MM.1S (cell line): ENCODE results near the gene AGBL4.

Experiments
- EZH2 ChIP-seq: fragments of 300-600 bp; sonication (generic); optimal IDR thresholded peaks from 2 replicates; pipeline ENCODE3; 2017; ENCODE audit warnings: low read depth, mild to moderate bottlenecking, antibody characterized with exemption, low read length, mixed read lengths
- EZH2phosphoT487 ChIP-seq: fragments of 300-600 bp; sonication (generic); IDR thresholded peaks from 2 replicates; pipeline ENCODE4 v1.6.1; 2018; ENCODE audit warnings: antibody characterized with exemption, low read length
- TF ChIP-seq, protein P1 (sequence below): fragments of 300-600 bp; sonication (generic); IDR thresholded peaks from 2 replicates; pipeline ENCODE4 v1.5.1; 2016; ENCODE audit warnings: antibody characterized with exemption, low read length, mixed read lengths

DNA sequence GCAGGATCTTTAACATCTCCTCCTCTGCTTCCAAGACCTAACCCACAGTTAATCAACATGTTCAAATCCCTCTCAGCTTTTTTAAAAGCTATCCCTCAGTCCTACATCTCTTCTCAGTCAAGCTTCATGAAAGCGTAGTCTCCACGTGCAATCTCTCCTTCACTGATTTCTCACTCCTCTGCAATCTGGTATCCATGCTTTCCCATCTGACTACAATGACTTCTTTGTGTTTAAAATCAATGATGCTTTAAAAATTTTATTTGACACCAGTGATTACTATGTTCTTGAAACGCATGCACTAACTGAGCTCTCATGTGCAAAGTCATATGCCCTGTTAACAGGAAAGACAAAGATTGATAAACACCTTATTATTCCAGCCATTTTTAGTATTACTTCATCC, 1179.6 kb downstream of the AGBL4 start:
- TF ChIP-seq, protein P1, sequence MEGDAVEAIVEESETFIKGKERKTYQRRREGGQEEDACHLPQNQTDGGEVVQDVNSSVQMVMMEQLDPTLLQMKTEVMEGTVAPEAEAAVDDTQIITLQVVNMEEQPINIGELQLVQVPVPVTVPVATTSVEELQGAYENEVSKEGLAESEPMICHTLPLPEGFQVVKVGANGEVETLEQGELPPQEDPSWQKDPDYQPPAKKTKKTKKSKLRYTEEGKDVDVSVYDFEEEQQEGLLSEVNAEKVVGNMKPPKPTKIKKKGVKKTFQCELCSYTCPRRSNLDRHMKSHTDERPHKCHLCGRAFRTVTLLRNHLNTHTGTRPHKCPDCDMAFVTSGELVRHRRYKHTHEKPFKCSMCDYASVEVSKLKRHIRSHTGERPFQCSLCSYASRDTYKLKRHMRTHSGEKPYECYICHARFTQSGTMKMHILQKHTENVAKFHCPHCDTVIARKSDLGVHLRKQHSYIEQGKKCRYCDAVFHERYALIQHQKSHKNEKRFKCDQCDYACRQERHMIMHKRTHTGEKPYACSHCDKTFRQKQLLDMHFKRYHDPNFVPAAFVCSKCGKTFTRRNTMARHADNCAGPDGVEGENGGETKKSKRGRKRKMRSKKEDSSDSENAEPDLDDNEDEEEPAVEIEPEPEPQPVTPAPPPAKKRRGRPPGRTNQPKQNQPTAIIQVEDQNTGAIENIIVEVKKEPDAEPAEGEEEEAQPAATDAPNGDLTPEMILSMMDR: no peak
- TF ChIP-seq EZH2phosphoT487 (no peak), EZH2 (no peak)
